HG03521 (cell line): ENCODE results near the gene ATP9A.
"Not testable (repeated sequence)": the region's sequence is repeated elsewhere in the genome, so short reads cannot be mapped to it uniquely, and the experiment has no call there.

ENCODE experiments used
- ATAC-seq: cut with Tn5 transposase; IDR thresholded peaks from one replicate; pipeline ENCODE4 v1.9.1; 2021; ENCODE audit warnings: mild to moderate bottlenecking, moderate library complexity; ENCODE audit not compliant: unreplicated experiment

ATP9A gene

GRCh38 chr20:51752343-51752951, 15.7 kb downstream of the ATP9A start:
- no peak for ATAC-seq

GRCh38 chr20:51750770-51751388, 17.3 kb downstream of the ATP9A start:
- no peak for ATAC-seq

GRCh38 chr20:51750037-51750769, 18.0 kb downstream of the ATP9A start:
- ATAC-seq, result no peak

- no peak for ATAC-seq
These were observed 18.5 kb downstream of the ATP9A start for GRCh38 chr20:51749674-51750036.

- no peak for ATAC-seq
These were observed 20.8 kb downstream of the ATP9A start for GRCh38 chr20:51747182-51747911.

GRCh38 chr20:51745804-51746203, 22.4 kb downstream of the ATP9A start:
- no peak for ATAC-seq

- ATAC-seq, result no peak
These were observed 27.4 kb downstream of the ATP9A start for GRCh38 chr20:51740838-51741237.

GRCh38 chr20:51740308-51740707, 27.9 kb downstream of the ATP9A start:
- not testable (repeated sequence) for ATAC-seq

GRCh38 chr20:51739722-51740249, 28.4 kb downstream of the ATP9A start:
- no peak for ATAC-seq

- no peak for ATAC-seq
These were observed 29.2 kb downstream of the ATP9A start for GRCh38 chr20:51738877-51739447.

- ATAC-seq, result not testable (repeated sequence)
These were observed 29.9 kb downstream of the ATP9A start for GRCh38 chr20:51738261-51738660.

GRCh38 chr20:51736947-51737346, 31.2 kb downstream of the ATP9A start:
- ATAC-seq, result no peak

- ATAC-seq, result no peak
These were observed 32.2 kb downstream of the ATP9A start for GRCh38 chr20:51735728-51736600.

- ATAC-seq, result no peak
These were observed 33.1 kb downstream of the ATP9A start for GRCh38 chr20:51734876-51735720.

GRCh38 chr20:51733070-51733469, 35.1 kb downstream of the ATP9A start:
- ATAC-seq, result no peak

- no peak for ATAC-seq
These were observed 35.9 kb downstream of the ATP9A start for GRCh38 chr20:51732096-51732791.

GRCh38 chr20:51731731-51732095, 36.5 kb downstream of the ATP9A start:
- ATAC-seq, result no peak

GRCh38 chr20:51729771-51730170, 38.4 kb downstream of the ATP9A start:
- ATAC-seq, result no peak

GRCh38 chr20:51728737-51729136, 39.5 kb downstream of the ATP9A start:
- no peak for ATAC-seq
